Measurements from ENCODE around the gene TP53BP1.

Gene TP53BP1

DNA sequence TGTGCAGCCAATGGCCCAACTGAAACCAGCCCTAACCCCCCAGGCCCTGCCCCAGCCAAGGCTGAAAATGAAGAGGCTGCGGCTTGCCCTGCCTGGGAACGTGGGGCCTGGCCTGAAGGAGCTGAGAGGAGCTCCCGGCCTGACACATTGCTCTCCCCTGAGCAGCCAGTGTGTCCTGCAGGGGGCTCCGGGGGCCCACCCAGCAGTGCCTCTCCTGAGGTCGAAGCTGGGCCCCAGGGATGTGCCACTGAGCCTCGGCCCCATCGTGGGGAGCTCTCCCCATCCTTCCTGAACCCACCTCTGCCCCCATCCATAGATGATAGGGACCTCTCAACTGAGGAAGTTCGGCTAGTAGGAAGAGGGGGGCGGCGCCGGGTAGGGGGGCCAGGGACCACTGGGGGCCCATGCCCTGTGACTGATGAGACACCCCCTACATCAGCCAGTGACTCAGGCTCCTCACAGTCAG lies 35.6 kb upstream of the TP53BP1 start:
- no peak for TF ChIP-seq SPI1 (IDR thresholded peaks at IDR 0.05; ENCODE audit: low read depth, low read length)
- TF ChIP-seq TAF1 (IDR thresholded peaks at IDR 0.05; ENCODE audit: low read depth, low read length): no peak
- TF ChIP-seq PAX5 (IDR thresholded peaks at IDR 0.05; ENCODE audit: insufficient read depth, low read length, severe bottlenecking): no peak
- TF ChIP-seq POLR2A (IDR thresholded peaks at IDR 0.05; ENCODE audit: low read depth, low read length): no peak
- no peak for TF ChIP-seq POU2F2 (IDR thresholded peaks at IDR 0.05; ENCODE audit: low read depth, low read length)
- no peak for TF ChIP-seq POLR2AphosphoS5 (IDR thresholded peaks at IDR 0.05; ENCODE audit: low read depth, low read length)
- FAIRE-seq (no peak), DNase-seq (ENCODE audit: insufficient read length, low spot score) (no peak)

DNA sequence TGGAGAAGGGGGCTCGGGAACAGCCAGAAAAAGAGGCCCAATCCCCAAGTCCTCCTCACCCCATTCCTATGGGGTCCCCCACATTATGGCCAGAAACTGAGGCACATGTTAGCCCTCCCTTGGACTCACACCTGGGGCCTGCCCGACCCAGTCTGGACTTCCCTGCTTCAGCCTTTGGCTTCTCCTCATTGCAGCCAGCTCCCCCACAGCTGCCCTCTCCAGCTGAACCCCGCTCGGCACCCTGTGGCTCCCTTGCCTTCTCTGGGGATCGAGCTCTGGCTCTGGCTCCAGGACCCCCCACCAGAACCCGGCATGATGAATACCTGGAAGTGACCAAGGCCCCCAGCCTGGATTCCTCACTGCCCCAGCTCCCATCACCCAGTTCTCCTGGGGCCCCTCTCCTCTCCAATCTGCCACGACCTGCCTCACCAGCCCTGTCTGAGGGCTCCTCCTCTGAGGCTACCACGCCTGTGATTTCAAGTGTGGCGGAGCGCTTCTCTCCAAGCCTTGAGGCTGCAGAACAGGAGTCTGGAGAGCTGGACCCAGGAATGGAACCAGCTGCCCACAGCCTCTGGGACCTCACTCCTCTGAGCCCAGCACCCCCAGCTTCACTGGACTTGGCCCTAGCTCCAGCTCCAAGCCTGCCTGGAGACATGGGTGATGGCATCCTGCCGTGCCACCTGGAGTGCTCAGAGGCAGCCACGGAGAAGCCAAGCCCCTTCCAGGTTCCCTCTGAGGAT lies 35.0 kb upstream of the TP53BP1 start:
- DNase-seq (ENCODE audit: insufficient read length, low spot score) (no peak), FAIRE-seq (no peak)
- TF ChIP-seq POLR2A (IDR thresholded peaks at IDR 0.05; ENCODE audit: low read depth, low read length) (no peak), TAF1 (IDR thresholded peaks at IDR 0.05; ENCODE audit: low read depth, low read length) (no peak), POLR2AphosphoS5 (IDR thresholded peaks at IDR 0.05; ENCODE audit: low read depth, low read length) (no peak), POU2F2 (IDR thresholded peaks at IDR 0.05; ENCODE audit: low read depth, low read length) (no peak), SPI1 (IDR thresholded peaks at IDR 0.05; ENCODE audit: low read depth, low read length) (no peak), PAX5 (IDR thresholded peaks at IDR 0.05; ENCODE audit: insufficient read depth, low read length, severe bottlenecking) (no peak)

DNA sequence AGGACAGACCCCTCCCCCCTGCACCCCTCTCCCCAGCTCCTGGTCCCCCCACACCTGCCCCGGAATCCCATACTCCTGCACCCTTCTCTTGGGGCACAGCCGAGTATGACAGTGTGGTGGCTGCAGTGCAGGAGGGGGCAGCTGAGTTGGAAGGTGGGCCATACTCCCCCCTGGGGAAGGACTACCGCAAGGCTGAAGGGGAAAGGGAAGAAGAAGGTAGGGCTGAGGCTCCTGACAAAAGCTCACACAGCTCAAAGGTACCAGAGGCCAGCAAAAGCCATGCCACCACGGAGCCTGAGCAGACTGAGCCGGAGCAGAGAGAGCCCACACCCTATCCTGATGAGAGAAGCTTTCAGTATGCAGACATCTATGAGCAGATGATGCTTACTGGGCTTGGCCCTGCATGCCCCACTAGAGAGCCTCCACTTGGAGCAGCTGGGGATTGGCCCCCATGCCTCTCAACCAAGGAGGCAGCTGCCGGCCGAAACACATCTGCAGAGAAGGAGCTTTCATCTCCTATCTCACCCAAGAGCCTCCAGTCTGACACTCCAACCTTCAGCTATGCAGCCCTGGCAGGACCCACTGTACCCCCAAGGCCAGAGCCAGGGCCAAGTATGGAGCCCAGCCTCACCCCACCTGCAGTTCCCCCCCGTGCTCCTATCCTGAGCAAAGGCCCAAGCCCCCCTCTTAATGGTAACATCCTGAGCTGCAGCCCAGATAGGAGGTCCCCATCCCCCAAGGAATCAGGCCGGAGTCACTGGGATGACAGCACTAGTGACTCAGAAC lies 34.3 kb upstream of the TP53BP1 start:
- TF ChIP-seq POU2F2 (IDR thresholded peaks at IDR 0.05; ENCODE audit: low read depth, low read length) (no peak), PAX5 (IDR thresholded peaks at IDR 0.05; ENCODE audit: insufficient read depth, low read length, severe bottlenecking) (no peak), POLR2A (IDR thresholded peaks at IDR 0.05; ENCODE audit: low read depth, low read length) (no peak), POLR2AphosphoS5 (IDR thresholded peaks at IDR 0.05; ENCODE audit: low read depth, low read length) (no peak), TAF1 (IDR thresholded peaks at IDR 0.05; ENCODE audit: low read depth, low read length) (no peak), SPI1 (IDR thresholded peaks at IDR 0.05; ENCODE audit: low read depth, low read length) (no peak)
- FAIRE-seq (no peak), DNase-seq (ENCODE audit: insufficient read length, low spot score) (no peak)

DNA sequence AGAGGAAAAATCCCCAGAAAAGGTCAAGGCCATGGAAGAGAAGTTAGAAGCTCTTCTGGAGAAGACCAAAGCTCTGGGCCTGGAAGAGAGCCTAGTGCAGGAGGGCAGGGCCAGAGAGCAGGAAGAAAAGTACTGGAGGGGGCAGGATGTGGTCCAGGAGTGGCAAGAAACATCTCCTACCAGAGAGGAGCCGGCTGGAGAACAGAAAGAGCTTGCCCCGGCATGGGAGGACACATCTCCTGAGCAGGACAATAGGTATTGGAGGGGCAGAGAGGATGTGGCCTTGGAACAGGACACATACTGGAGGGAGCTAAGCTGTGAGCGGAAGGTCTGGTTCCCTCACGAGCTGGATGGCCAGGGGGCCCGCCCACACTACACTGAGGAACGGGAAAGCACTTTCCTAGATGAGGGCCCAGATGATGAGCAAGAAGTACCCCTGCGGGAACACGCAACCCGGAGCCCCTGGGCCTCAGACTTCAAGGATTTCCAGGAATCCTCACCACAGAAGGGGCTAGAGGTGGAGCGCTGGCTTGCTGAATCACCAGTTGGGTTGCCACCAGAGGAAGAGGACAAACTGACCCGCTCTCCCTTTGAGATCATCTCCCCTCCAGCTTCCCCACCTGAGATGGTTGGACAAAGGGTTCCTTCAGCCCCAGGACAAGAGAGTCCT lies 33.4 kb upstream of the TP53BP1 start:
- FAIRE-seq (no peak), DNase-seq (ENCODE audit: insufficient read length, low spot score) (no peak)
- TF ChIP-seq POLR2AphosphoS5 (IDR thresholded peaks at IDR 0.05; ENCODE audit: low read depth, low read length): no peak
- TF ChIP-seq TAF1 (IDR thresholded peaks at IDR 0.05; ENCODE audit: low read depth, low read length): no peak
- TF ChIP-seq PAX5 (IDR thresholded peaks at IDR 0.05; ENCODE audit: insufficient read depth, low read length, severe bottlenecking): no peak
- TF ChIP-seq POU2F2 (IDR thresholded peaks at IDR 0.05; ENCODE audit: low read depth, low read length): no peak
- no peak for TF ChIP-seq POLR2A (IDR thresholded peaks at IDR 0.05; ENCODE audit: low read depth, low read length)
- no peak for TF ChIP-seq SPI1 (IDR thresholded peaks at IDR 0.05; ENCODE audit: low read depth, low read length)

DNA sequence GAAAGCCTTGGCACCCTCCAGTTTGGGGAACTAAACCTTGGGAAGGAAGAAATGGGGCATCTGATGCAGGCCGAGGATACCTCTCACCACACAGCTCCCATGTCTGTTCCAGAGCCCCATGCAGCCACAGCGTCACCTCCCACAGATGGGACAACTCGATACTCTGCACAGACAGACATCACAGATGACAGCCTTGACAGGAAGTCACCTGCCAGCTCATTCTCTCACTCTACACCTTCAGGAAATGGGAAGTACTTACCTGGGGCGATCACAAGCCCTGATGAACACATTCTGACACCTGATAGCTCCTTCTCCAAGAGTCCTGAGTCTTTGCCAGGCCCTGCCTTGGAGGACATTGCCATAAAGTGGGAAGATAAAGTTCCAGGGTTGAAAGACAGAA lies 32.2 kb upstream of the TP53BP1 start:
- DNase-seq (ENCODE audit: insufficient read length, low spot score) (no peak), FAIRE-seq (no peak)
- TF ChIP-seq SPI1 (IDR thresholded peaks at IDR 0.05; ENCODE audit: low read depth, low read length): no peak
- no peak for TF ChIP-seq TAF1 (IDR thresholded peaks at IDR 0.05; ENCODE audit: low read depth, low read length)
- TF ChIP-seq POLR2A (IDR thresholded peaks at IDR 0.05; ENCODE audit: low read depth, low read length): no peak
- no peak for TF ChIP-seq POU2F2 (IDR thresholded peaks at IDR 0.05; ENCODE audit: low read depth, low read length)
- no peak for TF ChIP-seq PAX5 (IDR thresholded peaks at IDR 0.05; ENCODE audit: insufficient read depth, low read length, severe bottlenecking)
- no peak for TF ChIP-seq POLR2AphosphoS5 (IDR thresholded peaks at IDR 0.05; ENCODE audit: low read depth, low read length)

DNA sequence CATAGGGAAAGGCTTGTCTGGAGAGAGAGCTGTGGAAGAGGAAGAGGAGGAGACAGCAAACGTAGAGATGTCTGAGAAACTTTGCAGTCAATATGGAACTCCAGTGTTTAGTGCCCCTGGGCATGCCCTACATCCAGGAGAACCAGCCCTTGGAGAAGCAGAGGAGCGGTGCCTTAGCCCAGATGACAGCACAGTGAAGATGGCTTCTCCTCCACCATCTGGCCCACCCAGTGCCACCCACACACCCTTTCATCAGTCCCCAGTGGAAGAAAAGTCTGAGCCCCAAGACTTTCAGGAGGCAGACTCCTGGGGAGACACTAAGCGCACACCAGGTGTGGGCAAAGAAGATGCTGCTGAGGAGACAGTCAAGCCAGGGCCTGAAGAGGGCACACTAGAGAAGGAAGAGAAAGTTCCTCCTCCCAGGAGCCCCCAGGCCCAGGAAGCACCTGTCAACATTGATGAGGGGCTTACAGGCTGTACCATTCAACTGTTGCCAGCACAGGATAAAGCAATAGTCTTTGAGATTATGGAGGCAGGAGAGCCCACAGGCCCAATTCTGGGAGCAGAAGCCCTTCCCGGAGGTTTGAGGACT lies 31.4 kb upstream of the TP53BP1 start:
- DNase-seq (ENCODE audit: insufficient read length, low spot score) (no peak), FAIRE-seq (no peak)
- TF ChIP-seq POLR2A (IDR thresholded peaks at IDR 0.05; ENCODE audit: low read depth, low read length): no peak
- no peak for TF ChIP-seq POLR2AphosphoS5 (IDR thresholded peaks at IDR 0.05; ENCODE audit: low read depth, low read length)
- TF ChIP-seq SPI1 (IDR thresholded peaks at IDR 0.05; ENCODE audit: low read depth, low read length): no peak
- TF ChIP-seq POU2F2 (IDR thresholded peaks at IDR 0.05; ENCODE audit: low read depth, low read length): no peak
- no peak for TF ChIP-seq TAF1 (IDR thresholded peaks at IDR 0.05; ENCODE audit: low read depth, low read length)
- no peak for TF ChIP-seq PAX5 (IDR thresholded peaks at IDR 0.05; ENCODE audit: insufficient read depth, low read length, severe bottlenecking)

DNA sequence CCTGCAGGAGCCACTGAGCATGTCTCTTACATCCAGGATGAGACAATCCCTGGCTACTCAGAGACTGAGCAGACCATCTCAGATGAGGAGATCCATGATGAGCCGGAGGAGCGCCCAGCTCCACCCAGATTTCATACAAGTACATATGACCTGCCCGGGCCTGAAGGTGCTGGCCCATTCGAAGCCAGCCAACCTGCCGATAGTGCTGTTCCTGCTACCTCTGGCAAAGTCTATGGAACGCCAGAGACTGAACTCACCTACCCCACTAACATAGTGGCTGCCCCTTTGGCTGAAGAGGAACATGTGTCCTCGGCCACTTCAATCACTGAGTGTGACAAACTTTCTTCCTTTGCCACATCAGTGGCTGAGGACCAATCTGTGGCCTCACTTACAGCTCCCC lies 30.7 kb upstream of the TP53BP1 start:
- DNase-seq (ENCODE audit: insufficient read length, low spot score) (no peak), FAIRE-seq (no peak)
- TF ChIP-seq POU2F2 (IDR thresholded peaks at IDR 0.05; ENCODE audit: low read depth, low read length) (no peak), POLR2A (IDR thresholded peaks at IDR 0.05; ENCODE audit: low read depth, low read length) (no peak), TAF1 (IDR thresholded peaks at IDR 0.05; ENCODE audit: low read depth, low read length) (no peak), POLR2AphosphoS5 (IDR thresholded peaks at IDR 0.05; ENCODE audit: low read depth, low read length) (no peak), PAX5 (IDR thresholded peaks at IDR 0.05; ENCODE audit: insufficient read depth, low read length, severe bottlenecking) (no peak), SPI1 (IDR thresholded peaks at IDR 0.05; ENCODE audit: low read depth, low read length) (no peak)

DNA sequence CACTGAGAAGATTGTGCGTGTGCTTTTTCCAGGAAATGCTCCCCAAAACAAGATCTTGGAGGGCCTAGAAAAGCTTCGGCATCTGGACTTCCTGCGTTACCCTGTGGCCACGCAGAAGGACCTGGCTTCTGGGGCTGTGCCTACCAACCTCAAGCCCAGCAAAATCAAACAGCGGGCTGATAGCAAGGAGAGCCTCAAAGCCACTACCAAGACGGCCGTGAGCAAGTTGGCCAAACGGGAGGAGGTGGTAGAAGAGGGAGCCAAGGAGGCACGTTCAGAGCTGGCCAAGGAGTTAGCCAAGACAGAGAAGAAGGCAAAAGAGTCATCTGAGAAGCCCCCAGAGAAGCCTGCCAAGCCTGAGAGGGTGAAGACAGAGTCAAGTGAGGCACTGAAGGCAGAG lies 29.3 kb upstream of the TP53BP1 start:
- DNase-seq (ENCODE audit: insufficient read length, low spot score) (no peak), FAIRE-seq (no peak)
- TF ChIP-seq POLR2A (IDR thresholded peaks at IDR 0.05; ENCODE audit: low read depth, low read length) (no peak), POU2F2 (IDR thresholded peaks at IDR 0.05; ENCODE audit: low read depth, low read length) (no peak), POLR2AphosphoS5 (IDR thresholded peaks at IDR 0.05; ENCODE audit: low read depth, low read length) (no peak), TAF1 (IDR thresholded peaks at IDR 0.05; ENCODE audit: low read depth, low read length) (no peak), PAX5 (IDR thresholded peaks at IDR 0.05; ENCODE audit: insufficient read depth, low read length, severe bottlenecking) (no peak), SPI1 (IDR thresholded peaks at IDR 0.05; ENCODE audit: low read depth, low read length) (no peak)
